Bone marrow (tissue), 2 donors: ENCODE measurements around the gene TMPO.
A peak's percentile ranks its signal among the peaks of the same experiment; 100 is the strongest.
"Not testable (repeated sequence)": the region's sequence is repeated elsewhere in the genome, so short reads cannot be mapped to it uniquely, and the experiment has no call there.

Experiments used
- DNase-seq, 2 donors: peaks; one replicate each; lab custom pipeline; 2025; lab: John Stamatoyannopoulos, UW

TMPO gene, protein sequence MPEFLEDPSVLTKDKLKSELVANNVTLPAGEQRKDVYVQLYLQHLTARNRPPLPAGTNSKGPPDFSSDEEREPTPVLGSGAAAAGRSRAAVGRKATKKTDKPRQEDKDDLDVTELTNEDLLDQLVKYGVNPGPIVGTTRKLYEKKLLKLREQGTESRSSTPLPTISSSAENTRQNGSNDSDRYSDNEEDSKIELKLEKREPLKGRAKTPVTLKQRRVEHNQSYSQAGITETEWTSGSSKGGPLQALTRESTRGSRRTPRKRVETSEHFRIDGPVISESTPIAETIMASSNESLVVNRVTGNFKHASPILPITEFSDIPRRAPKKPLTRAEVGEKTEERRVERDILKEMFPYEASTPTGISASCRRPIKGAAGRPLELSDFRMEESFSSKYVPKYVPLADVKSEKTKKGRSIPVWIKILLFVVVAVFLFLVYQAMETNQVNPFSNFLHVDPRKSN

GRCh38 chr12:98515287-98516110, at the start of gene TMPO:
TSS of gene TMPO (plus strand) at chr12:98515590. CDS start at chr12:98515868, 278 bp downstream.
- DNase-seq, result peak; percentile 86 to 92

DNA sequence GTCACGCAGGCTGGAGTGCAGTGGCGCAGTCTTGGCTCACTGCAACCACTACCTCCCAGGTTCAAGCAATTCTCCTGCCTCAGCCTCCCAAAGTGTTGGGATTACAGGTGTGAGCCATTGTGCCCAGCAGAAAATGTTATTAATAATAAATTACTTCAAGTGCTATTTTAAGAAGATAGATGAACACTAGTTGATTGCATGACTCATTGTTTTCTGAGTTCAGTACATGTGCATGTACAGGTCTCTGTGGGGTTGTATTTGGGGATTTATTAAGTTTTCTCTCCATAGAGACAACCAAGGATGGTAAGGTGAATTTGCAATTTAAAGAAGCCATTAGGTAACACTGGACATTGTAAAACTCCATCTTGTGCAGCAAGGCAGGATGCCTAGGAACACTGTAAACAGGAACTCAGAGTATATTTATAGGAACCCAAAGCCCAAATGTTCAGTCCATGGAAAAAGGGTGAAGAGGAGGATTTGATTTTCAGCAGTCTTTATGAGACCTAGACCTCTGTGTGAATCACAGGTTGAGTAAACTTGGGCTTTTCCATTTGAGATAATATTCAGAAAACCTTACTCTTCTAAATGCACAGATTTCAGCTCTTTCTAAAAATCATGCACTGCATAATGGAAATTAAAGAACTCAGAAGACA, 49.3 kb upstream of the TMPO start:
- DNase-seq, result no peak

- no peak for DNase-seq
Measured at GRCh38 chr12:98466640-98467400, 48.6 kb upstream of the TMPO start.

DNA sequence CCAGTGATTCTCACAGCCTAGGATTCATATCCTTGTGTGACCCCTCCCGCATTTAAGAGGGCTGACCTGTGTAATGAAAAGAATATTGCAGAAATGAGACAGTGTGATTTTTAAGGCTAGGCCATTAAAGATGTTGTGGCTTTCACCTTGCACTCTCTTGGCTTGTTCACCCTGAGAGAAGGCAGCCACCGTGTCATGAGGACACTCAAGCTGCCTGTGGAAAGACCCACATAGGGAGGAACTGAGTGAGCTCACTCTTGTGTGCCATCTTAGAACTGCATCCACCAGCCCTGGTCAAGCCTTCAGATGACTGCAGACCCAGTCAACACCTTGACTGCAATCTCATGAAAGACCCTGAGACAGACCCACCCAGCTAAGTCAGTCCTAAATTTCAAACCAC, 46.3 kb upstream of the TMPO start:
- DNase-seq, result no peak

- no peak for DNase-seq
Measured at GRCh38 chr12:98470469-98471082, 44.8 kb upstream of the TMPO start.

DNA sequence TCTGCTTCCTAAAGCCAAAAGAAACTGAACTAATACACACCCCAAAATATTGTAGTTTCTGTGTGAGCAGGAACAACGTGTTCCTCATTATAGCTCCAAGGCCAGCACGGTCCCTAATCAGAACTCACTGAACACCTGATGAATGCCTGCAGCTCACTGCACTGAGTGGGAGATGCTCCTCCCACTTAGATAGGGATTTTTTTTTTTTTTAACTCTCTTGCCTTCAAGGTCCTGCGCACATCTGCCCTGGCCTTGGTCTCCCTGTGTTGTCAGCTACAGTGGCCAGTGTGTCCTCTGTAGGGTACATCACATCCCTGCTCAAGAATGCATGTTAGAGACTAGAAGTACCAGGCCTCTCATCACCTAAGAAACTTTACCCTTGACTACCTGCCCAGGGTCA, 44.3 kb upstream of the TMPO start:
- DNase-seq, result no peak

DNA sequence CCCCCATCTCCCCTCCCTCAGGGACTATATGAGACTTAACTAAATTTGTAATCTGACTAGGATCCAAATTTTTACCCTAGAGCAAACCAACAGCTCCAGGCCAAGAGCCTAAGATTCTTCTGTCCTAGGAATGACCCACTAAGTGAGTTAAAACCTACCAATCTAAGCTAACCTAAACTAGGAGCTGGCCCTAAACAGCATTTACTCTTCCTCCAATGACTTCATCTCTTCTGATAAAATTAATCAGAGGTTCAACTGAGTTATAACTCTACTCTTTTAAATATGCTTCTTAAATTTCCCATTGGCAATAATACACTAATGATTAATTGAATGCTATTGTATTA, 39.9 kb upstream of the TMPO start:
- DNase-seq, result no peak

- no peak for DNase-seq
Measured at GRCh38 chr12:98478606-98479005, 36.8 kb upstream of the TMPO start.

DNA sequence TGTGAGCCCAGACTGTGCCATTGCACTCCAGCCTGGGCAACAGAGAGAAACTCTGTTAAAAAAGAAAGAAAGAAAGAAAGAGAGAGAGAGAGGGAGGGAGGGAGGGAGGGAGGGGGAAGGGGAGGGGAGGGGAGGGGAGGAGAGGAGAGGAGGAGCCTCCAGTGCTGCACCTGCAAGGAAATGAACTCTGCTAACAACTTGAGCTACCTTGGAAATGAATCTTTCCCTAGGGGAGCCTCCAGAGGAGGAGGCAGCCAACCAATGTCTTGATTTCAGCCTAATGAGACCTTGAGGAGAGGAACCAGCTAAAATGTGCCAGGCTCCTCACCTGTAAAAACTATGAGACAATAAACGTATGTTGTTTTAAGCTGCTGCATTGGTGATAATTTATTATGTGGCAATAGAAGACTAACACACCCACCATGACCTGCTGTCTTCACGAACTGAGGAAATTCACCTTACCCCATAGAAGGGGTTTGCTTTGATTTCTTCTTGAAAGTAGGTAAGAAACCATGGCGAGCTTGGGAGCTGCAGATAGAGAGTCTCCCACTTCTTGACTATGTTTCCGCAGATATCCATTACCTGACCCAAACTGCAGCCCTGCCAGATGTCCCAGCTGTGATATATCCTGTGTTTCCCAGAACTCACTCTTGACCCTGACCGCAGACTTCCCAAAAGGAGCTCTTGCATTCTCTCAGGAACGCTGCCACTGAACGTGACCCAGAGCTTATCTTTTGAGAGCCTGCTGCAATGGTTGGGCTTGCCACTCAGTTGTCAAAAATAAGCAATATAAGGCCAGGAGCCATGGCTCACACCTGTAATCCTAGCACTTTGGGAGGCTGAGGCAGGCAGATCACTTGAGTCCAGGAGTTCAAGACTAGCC, 31.5 kb upstream of the TMPO start:
- no peak for DNase-seq

DNA sequence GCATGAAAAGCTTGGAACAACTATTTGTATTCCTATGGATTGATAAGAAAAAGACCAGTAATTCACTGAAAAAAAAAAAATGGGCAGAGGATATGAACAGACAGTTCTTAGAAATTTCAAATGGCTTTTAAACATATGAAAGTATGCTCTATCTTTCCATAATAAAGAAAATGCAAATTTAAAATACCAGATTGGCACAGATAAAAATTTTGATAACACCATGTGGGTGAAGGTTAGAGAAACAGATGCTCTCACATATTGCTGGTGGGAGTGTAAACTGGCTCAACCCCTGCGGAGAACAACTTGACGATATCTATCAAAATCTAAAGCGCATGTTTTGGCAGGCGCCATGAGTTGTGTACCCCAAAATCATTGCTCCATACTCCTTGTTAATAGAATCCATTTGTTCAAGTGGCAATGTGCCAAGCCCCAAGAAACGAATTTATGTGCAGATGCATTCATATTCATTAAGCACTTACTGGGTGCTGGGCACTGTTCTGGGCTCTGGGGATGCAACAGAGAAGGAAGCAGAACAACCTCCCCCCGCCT, 29.5 kb upstream of the TMPO start:
- no peak for DNase-seq

- DNase-seq, result not testable (repeated sequence)
Measured at GRCh38 chr12:98488416-98488815, 27.0 kb upstream of the TMPO start.

- no peak for DNase-seq
Measured at GRCh38 chr12:98489176-98489575, 26.2 kb upstream of the TMPO start.

- DNase-seq, result peak; percentile 47 to 74
Measured at GRCh38 chr12:98490501-98491453, 24.6 kb upstream of the TMPO start.

DNA sequence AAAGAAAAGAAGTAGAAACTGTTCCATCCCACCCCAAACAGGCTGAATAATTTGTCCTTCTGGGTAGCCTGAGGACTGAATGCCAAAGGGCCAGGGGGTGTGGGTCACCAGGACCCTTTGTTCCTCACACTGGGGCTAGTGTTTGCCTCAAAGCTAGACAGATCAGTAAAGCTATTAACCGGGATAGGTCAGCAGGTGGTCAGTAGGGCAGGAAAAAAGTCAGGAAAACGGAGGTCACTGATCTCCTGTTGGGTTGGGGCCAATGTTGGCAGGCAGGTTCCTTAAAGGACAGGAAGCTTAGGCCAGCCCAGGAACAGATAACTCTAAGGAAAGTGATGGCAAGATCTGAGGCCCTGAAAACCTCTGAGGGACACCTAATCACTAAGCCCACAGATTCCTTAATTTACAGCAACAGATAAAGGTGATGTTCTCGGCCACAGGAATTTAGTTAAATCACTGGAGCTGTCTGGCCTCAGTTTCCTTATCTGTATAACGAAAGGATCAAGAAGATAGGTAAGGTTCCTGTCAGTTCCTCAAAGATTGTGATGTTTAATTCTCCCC, 22.7 kb upstream of the TMPO start:
- DNase-seq, result no peak

DNA sequence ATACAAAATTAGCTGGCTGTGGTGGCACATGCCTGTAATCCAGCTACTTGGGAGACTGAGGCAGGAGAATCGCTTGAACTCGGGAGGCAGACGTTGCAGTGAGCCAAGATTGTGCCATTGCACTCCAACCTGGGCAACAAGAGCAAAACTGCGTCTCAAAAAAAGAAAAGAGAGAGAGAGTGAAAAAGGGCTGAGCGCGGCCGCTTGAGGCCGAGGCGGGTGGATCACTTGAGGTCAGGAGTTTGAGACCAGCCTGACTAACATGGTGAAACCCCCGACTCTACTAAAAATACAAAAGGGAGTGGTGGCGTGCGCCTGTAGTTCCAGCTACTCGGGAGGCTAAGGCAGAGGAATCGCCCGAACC, 14.1 kb upstream of the TMPO start:
- DNase-seq, result not testable (repeated sequence)

DNA sequence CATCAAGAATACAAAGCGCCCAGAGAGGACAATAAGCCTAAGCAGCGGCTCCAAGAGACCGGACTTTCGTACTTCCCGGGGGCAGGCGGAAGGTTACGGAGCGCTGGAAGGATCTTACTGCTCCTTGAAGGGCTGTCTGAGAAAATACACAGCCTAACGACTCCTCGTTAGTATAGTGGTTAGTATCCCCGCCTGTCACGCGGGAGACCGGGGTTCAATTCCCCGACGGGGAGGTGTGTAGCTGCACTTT, 12.1 kb upstream of the TMPO start:
- DNase-seq, result peak; percentile 86 to 90

- peak; percentile 88 to 99 for DNase-seq
Measured at GRCh38 chr12:98503592-98504367, 11.6 kb upstream of the TMPO start.

DNA sequence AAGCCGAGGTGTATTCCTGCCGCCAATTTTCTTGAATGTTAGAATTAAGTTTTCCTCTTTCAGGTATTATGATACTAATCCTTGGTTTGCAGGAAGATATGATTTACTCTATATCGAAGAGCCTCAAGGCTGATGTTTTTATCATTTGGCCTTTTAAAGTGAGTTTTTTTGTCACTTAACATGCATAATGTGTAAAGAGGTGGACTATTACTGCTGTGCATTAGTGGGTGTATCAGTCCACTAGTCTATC, 11.1 kb upstream of the TMPO start:
- no peak for DNase-seq

DNA sequence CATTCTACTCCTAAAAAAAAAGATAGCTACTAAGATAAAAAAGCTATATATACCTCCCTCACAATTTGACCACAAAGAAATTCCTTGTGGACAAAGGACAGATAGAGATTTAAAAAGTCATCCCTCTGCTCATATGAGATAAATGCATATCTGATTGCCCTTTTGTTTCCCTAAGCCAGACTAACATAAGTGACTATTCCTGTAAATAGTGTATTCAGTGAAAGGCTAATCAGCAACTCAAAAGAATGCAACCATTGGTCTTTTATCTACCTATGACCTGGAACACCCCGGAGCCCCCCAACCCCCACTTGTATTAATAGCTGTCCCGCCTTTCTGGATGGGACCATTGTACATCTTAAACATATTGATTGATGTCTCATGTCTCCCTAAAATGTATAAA, 6.3 kb upstream of the TMPO start:
- DNase-seq, result no peak
